Left hindlimb (tissue), 1 donor: ENCODE results near the gene OTX1.
A peak's percentile ranks its signal among the peaks of the same experiment; 100 is the strongest.
"Not testable (repeated sequence)": the region's sequence is repeated elsewhere in the genome, so short reads cannot be mapped to it uniquely, and the experiment has no call there.

Experiments used
- DNase-seq: peaks from one replicate; pipeline ENCODE4 v3.0.0-alpha.2; 2018

OTX1 gene

GRCh38 chr2:63050334-63051041, at the start of gene OTX1:
TSS of gene OTX1 (plus strand) at chr2:63050830. CDS start at chr2:63052991, 2,161 bp downstream.
- peak; percentile 50 for DNase-seq

GRCh38 chr2:63001576-63001975, 49.1 kb upstream of the OTX1 start:
- no peak for DNase-seq

GRCh38 chr2:63003351-63003750, 47.3 kb upstream of the OTX1 start:
- no peak for DNase-seq

- no peak for DNase-seq
These were observed 42.7 kb upstream of the OTX1 start for GRCh38 chr2:63007813-63008458.

- DNase-seq: no peak
These were observed 41.8 kb upstream of the OTX1 start for GRCh38 chr2:63008838-63009237.

- DNase-seq: no peak
These were observed 41.1 kb upstream of the OTX1 start for GRCh38 chr2:63009490-63009889.

GRCh38 chr2:63012541-63012940, 38.1 kb upstream of the OTX1 start:
- no peak for DNase-seq

- DNase-seq: no peak
These were observed 37.2 kb upstream of the OTX1 start for GRCh38 chr2:63013438-63013837.

- no peak for DNase-seq
These were observed 35.2 kb upstream of the OTX1 start for GRCh38 chr2:63015389-63015788.

GRCh38 chr2:63018439-63018838, 32.2 kb upstream of the OTX1 start:
- DNase-seq: no peak

GRCh38 chr2:63019686-63020085, 30.9 kb upstream of the OTX1 start:
- not testable (repeated sequence) for DNase-seq

- DNase-seq: no peak
These were observed 27.2 kb upstream of the OTX1 start for GRCh38 chr2:63023444-63023843.

- DNase-seq: no peak
These were observed 23.4 kb upstream of the OTX1 start for GRCh38 chr2:63027220-63027619.

- no peak for DNase-seq
These were observed 21.6 kb upstream of the OTX1 start for GRCh38 chr2:63029058-63029457.

- no peak for DNase-seq
These were observed 16.1 kb upstream of the OTX1 start for GRCh38 chr2:63034526-63034925.

- DNase-seq: no peak
These were observed 15.5 kb upstream of the OTX1 start for GRCh38 chr2:63035169-63035568.

GRCh38 chr2:63035660-63036059, 15.0 kb upstream of the OTX1 start:
- DNase-seq: no peak

GRCh38 chr2:63038034-63038433, 12.6 kb upstream of the OTX1 start:
- DNase-seq: no peak

- no peak for DNase-seq
These were observed 10.0 kb upstream of the OTX1 start for GRCh38 chr2:63040586-63040985.

- no peak for DNase-seq
These were observed 9.0 kb upstream of the OTX1 start for GRCh38 chr2:63041592-63041991.

GRCh38 chr2:63044362-63045327, 6.0 kb upstream of the OTX1 start:
- DNase-seq: no peak

GRCh38 chr2:63046552-63046951, 4.1 kb upstream of the OTX1 start:
- DNase-seq: no peak

GRCh38 chr2:63046961-63047320, 3.7 kb upstream of the OTX1 start:
- no peak for DNase-seq
